Measurements from ENCODE around the gene CALML4. TPM values are rescaled to one million over a fixed set of nuclear protein-coding genes. Genes with fewer than 3 reads are reported as not detected.
"Not testable (repeated sequence)": the region's sequence is repeated elsewhere in the genome, so short reads cannot be mapped to it uniquely, and the experiment has no call there.

The CALML4 gene
- total RNA-seq, 1 donor from 2014 or later = 9.4 TPM

- Mint-ChIP-seq H3K27ac (no peak overlapping the region), H3K4me3 (no peak overlapping the region)
Measured at GRCh38 chr15:68214838-68215254, 9.7 kb upstream of the CALML4 start.

GRCh38 chr15:68213991-68214837, 9.1 kb upstream of the CALML4 start:
- Mint-ChIP-seq H3K4me1 (ENCODE audit: unreplicated experiment) (no peaks in the 10 kb centered on the region), H3K4me3 (no peak overlapping the region), H3K36me3 (peaks cover 17% of the 10 kb centered on the region), H3K27me3 (no peaks in the 10 kb centered on the region), H3K27ac (no peak overlapping the region), H3K9me3 (no peaks in the 10 kb centered on the region)
- DNase-seq (ENCODE audit: extremely low spot score, unreplicated experiment) = peak; percentile 47
- no peak for TF ChIP-seq CTCF (conservative IDR thresholded peaks at IDR 0.05)

More at GRCh38 chr15:68214838-68215254, 9.7 kb upstream of the CALML4 start:
- Mint-ChIP-seq H3K27me3 (no peaks in the 10 kb centered on the region), H3K36me3 (peaks cover 17% of the 10 kb centered on the region), H3K4me1 (ENCODE audit: unreplicated experiment) (no peaks in the 10 kb centered on the region), H3K9me3 (no peaks in the 10 kb centered on the region)
- no peak for DNase-seq (ENCODE audit: extremely low spot score, unreplicated experiment)
- TF ChIP-seq CTCF (conservative IDR thresholded peaks at IDR 0.05) = no peak

- not testable (repeated sequence) for H3K4me1 Mint-ChIP-seq (ENCODE audit: unreplicated experiment); H3K4me3 Mint-ChIP-seq; H3K9me3 Mint-ChIP-seq; H3K27me3 Mint-ChIP-seq; H3K27ac Mint-ChIP-seq
- peak; percentile 24 for DNase-seq (ENCODE audit: extremely low spot score, unreplicated experiment)
- H3K36me3 Mint-ChIP-seq = peaks cover 17% of the 10 kb centered on the region
Measured at GRCh38 chr15:68213491-68213845, 8.3 kb upstream of the CALML4 start.

GRCh38 chr15:68211656-68212320, 6.7 kb upstream of the CALML4 start:
- H3K9me3 Mint-ChIP-seq = no peaks in the 10 kb centered on the region
- peak; percentile 66 for DNase-seq (ENCODE audit: extremely low spot score, unreplicated experiment)
- no peaks in the 10 kb centered on the region for H3K27me3 Mint-ChIP-seq
- H3K4me3 Mint-ChIP-seq = no peak overlapping the region
- TF ChIP-seq CTCF (conservative IDR thresholded peaks at IDR 0.05) = no peak
- H3K4me1 Mint-ChIP-seq (ENCODE audit: unreplicated experiment) = no peaks in the 10 kb centered on the region
- H3K27ac Mint-ChIP-seq = no peak overlapping the region
- H3K36me3 Mint-ChIP-seq = peaks cover 8% of the 10 kb centered on the region

- no peak overlapping the region for H3K27ac Mint-ChIP-seq
- H3K4me1 Mint-ChIP-seq (ENCODE audit: unreplicated experiment) = peaks cover 5% of the 10 kb centered on the region
- H3K27me3 Mint-ChIP-seq = no peaks in the 10 kb centered on the region
- DNase-seq (ENCODE audit: extremely low spot score, unreplicated experiment) = peak; percentile 82
- TF ChIP-seq CTCF (conservative IDR thresholded peaks at IDR 0.05) = peak; percentile 83
- no peaks in the 10 kb centered on the region for H3K9me3 Mint-ChIP-seq
- H3K4me3 Mint-ChIP-seq = no peak overlapping the region
- peaks cover 4% of the 10 kb centered on the region for H3K36me3 Mint-ChIP-seq
Measured at GRCh38 chr15:68210821-68211655, 5.9 kb upstream of the CALML4 start.

Measured in type B pancreatic cell (in vitro differentiated cells).